HL-60/S4 treated with phorbol 12-myristate 13-acetate at 8.2 ng/mL for 4 days and 3 days (cell line): ENCODE data around the gene SPDYE6.
"Not testable (repeated sequence)": the region's sequence is repeated elsewhere in the genome, so short reads cannot be mapped to it uniquely, and the experiment has no call there.

Experiments
- in situ Hi-C: fragments of 300-500 bp; cut with MboI; formaldehyde crosslinking; loops from 2 replicates; pipeline ENCODE4 v1.15.0; 2022; ENCODE audit warnings: low sequenced_read_pairs

Gene SPDYE6

GRCh38 chr7:102319671-102320070, 36.6 kb downstream of the SPDYE6 start:
- in situ Hi-C loops: no loop called here

GRCh38 chr7:102318482-102318971, 37.7 kb downstream of the SPDYE6 start:
- in situ Hi-C loops: no loop called here

GRCh38 chr7:102317231-102318059, 38.8 kb downstream of the SPDYE6 start:
- in situ Hi-C loops: no loop called here

- in situ Hi-C loops: no loop called here
Observed at GRCh38 chr7:102313997-102314780, 42.1 kb downstream of the SPDYE6 start.

- in situ Hi-C loops: no loop called here
Observed at GRCh38 chr7:102312317-102312716, 43.9 kb downstream of the SPDYE6 start.

GRCh38 chr7:102310414-102310815, 45.8 kb downstream of the SPDYE6 start:
- in situ Hi-C loops: no loop called here

GRCh38 chr7:102306916-102307677, 49.1 kb downstream of the SPDYE6 start:
- in situ Hi-C loops: no loop called here

- in situ Hi-C loops: no loop called here
Observed at GRCh38 chr7:102305414-102306268, 50.6 kb downstream of the SPDYE6 start.

- in situ Hi-C loops: no loop called here
Observed at GRCh38 chr7:102304668-102305067, 51.6 kb downstream of the SPDYE6 start.

GRCh38 chr7:102303669-102304422, 52.4 kb downstream of the SPDYE6 start:
- in situ Hi-C loops: no loop called here

- in situ Hi-C loops: no loop called here
Observed at GRCh38 chr7:102302025-102302424, 54.2 kb downstream of the SPDYE6 start.

GRCh38 chr7:102301367-102301766, 54.9 kb downstream of the SPDYE6 start:
- in situ Hi-C loops: not testable (repeated sequence)

- in situ Hi-C loops: no loop called here
Observed at GRCh38 chr7:102300643-102301221, 55.5 kb downstream of the SPDYE6 start.

GRCh38 chr7:102297487-102298218, 58.6 kb downstream of the SPDYE6 start:
- in situ Hi-C loops: no loop called here

GRCh38 chr7:102296514-102296913, 59.7 kb downstream of the SPDYE6 start:
- in situ Hi-C loops: no loop called here

- in situ Hi-C loops: no loop called here
Observed at GRCh38 chr7:102296179-102296438, 60.1 kb downstream of the SPDYE6 start.
